KBM-7 (cell line): ENCODE data around the gene MARCHF3.
A peak's percentile ranks its signal among the peaks of the same experiment; 100 is the strongest.
"Not testable (repeated sequence)": the region's sequence is repeated elsewhere in the genome, so short reads cannot be mapped to it uniquely, and the experiment has no call there.

ENCODE experiments used
- DNase-seq: peaks from one replicate; pipeline ENCODE4 v3.0.0-alpha.2; 2015
- in situ Hi-C: fragments of 300-500 bp; cut with MboI; formaldehyde crosslinking; loops from 2 replicates; pipeline ENCODE4 v1.14.3; 2020; ENCODE audit warnings: low sequenced_read_pairs, low pct_unique_long_range_greater_than_20kb, mixed read lengths

MARCHF3 gene

DNA sequence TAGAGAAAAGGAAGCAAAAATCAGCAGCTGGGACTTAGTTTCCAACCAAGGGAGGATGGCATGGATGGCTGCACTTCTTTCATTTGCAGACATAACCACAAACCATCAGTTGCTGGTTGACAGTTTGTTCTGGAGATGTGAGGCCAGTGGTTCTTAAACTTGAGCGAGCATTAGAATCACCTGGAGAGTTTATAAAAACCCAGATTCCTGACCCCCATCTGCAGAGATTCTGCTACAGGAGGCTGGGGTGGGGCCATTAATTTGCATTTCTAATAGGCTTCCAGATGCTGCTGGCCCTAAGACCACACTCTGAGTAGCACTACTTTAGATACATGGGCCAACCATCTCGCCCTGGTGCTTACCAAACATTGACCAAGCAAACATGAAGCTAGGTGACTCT is 60.8 kb downstream of the MARCHF3 start:
- in situ Hi-C loops: no loop called here
- peak; percentile 80 for DNase-seq

DNA sequence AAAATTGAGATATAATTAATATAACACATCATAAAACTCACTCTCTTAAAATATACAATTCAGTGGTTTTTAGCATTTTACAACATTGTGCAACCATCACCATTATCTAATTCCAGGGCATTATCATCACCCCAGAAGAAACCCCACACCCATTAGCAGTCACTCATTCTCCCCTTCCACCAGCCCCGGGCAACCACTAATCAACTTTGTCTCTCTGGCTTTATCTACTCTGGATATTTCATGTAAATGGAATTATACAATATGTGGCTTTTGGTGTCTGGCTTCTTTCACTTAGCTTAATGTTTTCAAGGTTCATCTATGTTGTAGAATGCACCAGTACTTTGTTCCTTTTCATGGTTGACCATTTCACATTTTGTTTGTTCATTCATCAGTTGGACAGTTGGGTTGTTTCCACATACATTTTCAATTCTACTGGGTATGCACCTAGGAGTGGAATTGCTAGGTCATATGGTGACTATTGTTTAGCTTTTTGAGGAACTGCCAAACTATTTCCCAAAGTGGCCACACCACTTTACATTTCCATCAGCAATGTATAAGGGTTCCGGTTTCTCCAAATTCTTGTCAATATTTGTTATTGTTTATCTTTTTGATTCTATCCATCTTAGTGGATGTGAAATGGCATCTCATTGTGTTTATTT is 62.4 kb downstream of the MARCHF3 start:
- in situ Hi-C loops: no loop called here

DNA sequence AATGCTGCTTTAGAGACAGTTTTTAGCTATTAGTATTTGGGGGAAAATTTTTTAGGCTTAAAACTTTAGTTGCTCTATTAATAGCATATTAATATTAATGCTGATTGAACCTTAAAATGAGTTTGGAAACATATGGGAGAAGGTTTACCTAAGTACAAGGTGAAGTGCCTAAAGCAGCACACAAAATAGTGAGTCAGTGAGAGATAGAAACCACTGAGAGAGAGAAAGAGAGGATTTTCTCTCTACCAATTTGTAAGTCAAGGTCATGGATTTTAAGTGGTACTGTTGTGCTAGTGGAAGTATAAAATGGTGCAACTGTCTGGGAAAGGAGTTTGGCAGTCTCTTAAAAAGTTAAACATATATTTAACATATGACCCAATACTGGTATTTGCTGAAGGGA is 64.9 kb downstream of the MARCHF3 start:
- DNase-seq: no peak

More for the DNA sequence above, 62.4 kb downstream of the MARCHF3 start:
- DNase-seq: no peak

DNA sequence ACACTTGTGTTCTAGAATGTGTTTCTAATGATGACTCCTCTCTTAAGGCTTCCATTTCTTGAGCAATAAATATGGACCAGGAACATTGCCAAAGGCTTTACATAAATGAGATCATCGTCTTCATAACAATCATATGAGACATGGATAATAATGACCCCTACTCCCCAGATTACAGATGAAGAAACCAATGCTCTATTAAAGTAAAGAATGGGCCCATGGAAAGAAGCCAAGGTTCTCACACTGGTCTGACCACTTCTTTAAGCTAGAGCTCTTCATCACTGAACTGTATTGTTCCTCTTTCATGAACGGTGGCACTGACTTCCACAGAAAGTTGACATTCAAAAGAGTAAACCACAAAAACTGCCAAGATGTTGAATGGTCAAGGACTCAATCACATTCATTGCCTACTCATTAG is 65.3 kb downstream of the MARCHF3 start:
- DNase-seq: peak; percentile 40

More for the DNA sequence above, 64.9 kb downstream of the MARCHF3 start:
- in situ Hi-C loops: no loop called here

DNA sequence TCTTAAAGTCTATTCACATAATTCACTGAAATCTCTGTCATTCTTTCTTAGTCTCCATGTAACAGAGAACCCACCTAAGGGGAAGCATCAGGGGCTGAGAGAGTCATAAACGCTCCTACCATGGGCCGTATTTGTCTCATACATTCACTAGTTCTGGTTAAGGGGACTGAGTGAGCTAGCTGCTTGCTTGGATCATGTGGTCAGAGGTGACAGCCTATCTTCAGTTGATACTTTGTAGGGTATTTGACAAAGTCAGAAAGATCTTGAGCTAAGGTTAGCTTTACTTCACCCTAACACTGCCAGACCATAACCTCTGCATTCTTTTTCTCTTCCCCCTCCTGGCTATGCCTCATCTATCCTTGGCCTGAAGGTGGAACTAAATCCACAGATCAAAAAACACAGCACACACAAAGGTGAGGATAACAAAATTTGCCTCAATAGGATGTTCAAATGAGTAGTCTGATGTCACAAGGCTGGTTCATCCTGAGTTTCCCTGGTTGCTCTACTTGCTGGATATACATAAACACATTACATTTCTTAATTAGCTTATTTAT is 66.5 kb downstream of the MARCHF3 start:
- no peak for DNase-seq
- in situ Hi-C loops: no loop called here

More for the DNA sequence above, 65.3 kb downstream of the MARCHF3 start:
- in situ Hi-C loops: no loop called here

DNA sequence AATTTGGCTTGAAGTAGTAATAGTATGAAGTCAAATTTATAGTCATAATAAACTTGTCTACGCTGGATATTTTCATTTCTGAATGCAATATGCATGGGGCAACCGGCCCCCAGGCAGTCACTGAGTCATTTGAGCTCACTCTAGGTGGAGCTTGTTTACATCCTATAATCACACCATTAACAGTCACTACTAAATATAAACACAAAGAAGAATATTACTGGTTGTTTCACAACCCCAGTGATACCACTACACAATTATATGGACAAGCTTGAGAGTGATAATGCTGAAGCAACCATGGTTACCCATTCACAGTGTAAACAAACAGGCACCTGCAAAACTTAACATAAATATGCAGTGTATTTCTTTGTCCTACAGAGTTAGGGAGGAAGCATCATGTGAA is 68.7 kb downstream of the MARCHF3 start:
- DNase-seq: no peak
- in situ Hi-C loops: no loop called here

DNA sequence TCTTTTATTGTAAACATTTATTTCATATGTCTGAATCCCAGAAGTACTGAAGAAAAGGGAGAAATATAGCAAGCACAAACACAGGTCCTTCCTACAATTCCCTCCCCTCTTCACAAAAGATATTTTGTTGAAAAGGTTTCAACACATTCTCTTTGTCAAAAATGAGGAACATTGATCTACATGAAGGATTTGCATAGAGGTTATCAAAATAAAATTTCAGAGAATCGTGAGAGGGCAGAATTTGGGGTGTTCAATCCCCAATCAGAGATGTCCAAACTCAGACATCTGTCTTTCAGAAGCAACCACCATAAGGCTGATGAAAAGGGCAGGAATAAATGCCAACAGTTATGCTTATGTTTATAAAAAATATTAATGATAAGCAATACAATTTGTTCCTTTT is 69.2 kb downstream of the MARCHF3 start:
- no peak for DNase-seq
- in situ Hi-C loops: no loop called here

DNA sequence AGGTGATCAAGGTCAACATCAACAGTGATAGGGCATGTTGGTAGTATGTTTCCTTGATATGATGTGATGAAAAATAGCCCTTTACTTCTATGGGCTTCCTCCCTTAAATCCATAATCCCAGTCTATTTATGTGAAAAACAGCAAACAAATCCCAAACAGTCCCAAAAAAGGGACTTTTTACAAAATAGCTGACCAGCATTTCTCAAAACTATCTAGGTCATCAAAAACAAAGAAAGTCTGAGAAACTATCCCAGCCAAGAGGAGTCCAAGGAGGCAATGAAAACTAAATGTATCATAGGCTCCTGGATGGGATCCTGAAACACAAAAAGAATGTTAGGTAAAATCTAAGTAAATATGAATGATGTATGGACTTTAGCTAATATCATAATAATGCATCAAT is 71.2 kb downstream of the MARCHF3 start:
- DNase-seq: no peak
- in situ Hi-C loops: no loop called here

DNA sequence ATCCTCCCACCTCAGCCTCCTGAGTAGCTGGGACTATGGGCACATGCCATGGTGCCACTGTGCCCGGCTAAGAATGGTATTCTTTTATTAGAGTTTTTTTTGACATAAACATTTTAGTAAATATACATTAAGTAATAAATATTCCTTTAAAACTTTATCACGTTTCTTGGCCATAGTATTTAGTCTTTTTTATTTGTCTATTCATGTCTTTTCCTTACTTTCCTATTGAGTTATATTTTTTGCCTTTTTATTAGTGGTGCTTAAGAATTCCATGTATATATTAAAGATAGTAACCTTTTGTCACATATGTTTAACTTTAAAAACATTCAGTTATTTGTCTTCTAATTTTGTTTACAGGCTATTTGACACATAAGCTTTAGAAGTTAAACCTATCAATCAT is 73.4 kb downstream of the MARCHF3 start:
- no peak for DNase-seq
- in situ Hi-C loops: no loop called here

DNA sequence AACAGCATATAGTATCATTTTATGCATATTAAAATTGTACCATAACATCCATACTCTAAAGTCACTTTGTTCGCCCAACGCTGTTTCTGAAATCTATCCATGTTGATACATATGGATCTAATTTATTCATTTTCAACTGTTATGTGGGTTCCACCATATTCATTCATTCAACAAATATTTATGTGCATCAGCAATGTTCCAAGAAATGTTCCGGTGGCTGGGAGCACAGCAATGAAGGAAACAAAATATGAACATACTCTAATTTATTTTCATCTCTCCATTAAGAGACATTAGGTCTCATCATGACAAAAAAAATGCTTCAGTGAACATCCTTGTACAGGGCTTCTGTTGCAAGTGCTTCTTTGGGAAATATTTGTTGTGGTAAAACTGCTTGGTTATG is 75.4 kb downstream of the MARCHF3 start:
- no peak for DNase-seq
- in situ Hi-C loops: no loop called here

DNA sequence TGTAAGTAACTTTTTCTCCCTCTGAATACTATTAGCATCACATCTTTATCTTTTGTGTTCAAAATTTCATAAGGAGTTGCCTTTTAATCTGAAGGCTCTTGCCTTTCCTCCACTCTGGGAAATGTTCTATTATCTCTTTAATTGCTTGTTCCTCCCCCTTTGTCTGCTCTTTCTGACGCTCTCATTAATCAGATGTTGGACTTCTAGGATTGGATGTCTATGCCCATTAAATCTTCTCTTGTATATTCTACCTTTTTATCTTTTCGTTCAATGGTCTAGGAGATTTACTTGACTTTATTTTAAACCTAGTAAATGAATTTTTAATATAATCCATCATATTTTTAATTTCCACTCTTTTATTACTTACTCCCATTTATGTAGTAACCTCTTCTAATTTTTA is 76.7 kb downstream of the MARCHF3 start:
- DNase-seq: no peak
- in situ Hi-C loops: no loop called here

DNA sequence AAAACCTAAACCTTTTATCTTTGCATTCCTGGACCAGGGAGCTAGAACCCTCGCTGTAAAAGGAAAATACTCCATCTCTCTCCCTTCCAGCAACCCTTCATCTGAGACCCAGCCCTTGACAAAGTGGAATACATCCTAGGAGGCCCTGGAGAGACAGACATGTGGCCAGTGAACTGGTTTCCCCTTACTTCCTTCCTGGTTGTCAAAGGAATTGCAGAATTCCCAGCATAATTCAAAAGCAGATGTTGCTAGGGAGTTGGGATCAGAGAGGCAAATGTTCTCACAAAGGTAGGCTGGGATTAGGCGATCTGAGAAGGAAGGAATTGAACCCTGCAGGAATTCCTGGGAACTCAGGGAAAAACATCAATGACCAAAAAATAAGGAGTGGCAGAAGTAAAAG is 80.9 kb downstream of the MARCHF3 start:
- no peak for DNase-seq
- in situ Hi-C loops: no loop called here

DNA sequence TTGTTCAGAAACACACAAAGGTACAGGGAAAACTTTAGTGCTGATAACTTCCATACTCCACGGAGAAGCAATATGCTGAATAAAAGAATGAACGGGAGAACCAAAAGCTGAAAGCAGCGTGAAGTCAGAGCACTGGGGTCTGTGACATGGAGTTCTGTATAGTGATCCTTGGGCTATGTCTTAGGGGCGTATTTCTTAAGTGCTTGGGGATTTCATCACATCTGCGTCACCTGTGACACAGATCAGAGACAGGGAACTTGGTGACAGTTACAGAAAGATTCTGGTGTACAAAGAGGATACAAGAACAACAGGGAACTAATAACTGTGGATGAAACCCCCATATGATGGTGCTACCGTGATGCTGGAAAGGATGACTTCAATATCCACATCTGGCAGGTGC is 81.9 kb downstream of the MARCHF3 start:
- DNase-seq: no peak
- in situ Hi-C loops: no loop called here

DNA sequence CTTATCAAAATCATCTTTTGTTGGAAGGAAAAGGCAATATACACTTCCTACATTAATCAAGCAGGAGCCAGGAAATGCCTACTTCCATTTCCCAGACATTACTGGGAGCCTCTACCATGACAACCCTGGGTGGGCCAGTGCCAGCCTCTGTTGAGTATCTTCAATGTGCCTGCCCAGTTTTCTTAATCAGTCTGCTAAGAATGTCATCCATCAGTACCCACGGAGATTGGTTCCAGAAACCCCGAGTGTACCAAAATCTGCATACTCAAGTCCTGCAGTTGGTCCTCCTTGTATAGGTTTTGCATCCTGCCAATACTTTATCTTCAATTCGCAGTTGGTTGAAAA is 82.4 kb downstream of the MARCHF3 start:
- in situ Hi-C loops: no loop called here
- DNase-seq: no peak

DNA sequence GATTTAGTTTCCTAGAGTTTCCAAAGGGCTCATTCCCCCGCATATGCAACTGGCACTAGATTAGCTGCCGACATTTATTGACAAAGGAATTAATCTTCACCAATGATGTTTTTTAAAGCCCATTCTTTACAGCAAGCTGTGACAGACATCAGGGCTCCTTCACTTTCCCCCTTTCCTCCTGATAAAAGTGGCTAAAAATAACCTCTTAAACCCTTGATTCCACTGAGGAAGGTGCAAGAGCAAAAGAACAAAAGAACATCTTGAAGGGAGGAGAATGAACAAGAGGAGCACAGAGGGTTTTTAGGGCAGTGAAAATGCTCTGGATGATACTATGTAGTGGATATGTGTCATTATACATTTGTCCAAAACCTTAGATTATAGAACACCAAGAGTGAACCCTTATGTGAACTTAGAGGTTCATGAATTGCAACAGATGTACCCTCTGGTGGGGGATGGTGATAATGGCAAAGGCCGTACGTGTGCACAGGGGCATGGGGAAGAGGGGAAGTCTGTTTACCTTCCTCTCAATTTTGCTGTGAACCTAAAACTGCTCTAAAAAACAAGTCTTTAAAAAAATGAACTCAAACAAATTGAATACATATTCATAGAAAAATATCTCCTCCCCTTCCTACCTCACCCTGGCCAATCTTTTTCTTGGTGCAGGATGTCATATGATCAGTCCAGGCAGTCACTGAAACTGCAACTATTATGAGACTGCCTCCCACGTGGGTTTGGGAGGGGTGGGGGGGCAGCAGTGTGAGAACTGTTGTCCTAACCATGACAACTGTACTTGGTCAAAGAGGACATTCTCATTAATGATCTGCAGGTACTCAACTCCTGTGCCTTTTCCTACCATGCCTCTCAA is 83.0 kb downstream of the MARCHF3 start:
- peak; percentile 18 for DNase-seq
- in situ Hi-C loops: no loop called here

DNA sequence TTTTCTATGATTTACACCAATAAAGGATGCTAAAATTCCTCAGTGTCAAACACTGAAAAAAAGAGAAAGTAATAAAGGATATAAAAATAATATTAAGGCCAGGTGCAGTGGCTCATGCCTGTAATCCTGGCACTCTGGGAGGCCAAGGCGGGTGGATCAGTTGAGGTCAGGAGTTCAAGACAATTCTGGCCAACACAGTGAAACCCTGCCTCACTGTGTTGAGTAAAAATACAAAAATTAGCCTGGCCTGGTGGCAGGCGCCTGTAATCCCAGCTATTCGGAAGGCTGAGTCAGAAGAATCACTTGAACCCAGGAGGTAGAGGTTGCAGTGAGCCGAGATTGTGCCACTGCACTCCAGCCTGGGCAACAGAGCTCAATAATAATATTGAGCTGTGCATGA is 87.5 kb downstream of the MARCHF3 start:
- in situ Hi-C loops, DNase-seq: not testable (repeated sequence)

DNA sequence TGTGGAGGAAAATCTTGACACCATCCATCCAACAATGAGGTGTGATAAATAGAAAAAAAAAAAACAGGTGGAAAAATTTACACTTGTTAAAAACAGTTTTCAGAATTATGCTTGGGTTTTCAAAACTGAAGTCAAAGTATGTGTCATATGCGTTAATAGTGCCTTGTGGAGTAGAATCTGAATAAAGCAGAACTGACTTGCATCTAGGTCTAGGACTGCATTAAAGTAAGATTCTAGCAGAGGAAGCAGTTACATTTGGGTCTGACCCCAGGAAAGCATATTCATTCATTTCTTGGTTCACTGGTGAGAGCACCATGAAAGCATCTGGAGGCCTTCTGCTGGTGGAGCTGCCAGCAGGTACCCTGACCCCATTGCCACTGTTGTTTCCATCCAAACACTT is 89.0 kb downstream of the MARCHF3 start:
- DNase-seq: no peak
- in situ Hi-C loops: no loop called here

DNA sequence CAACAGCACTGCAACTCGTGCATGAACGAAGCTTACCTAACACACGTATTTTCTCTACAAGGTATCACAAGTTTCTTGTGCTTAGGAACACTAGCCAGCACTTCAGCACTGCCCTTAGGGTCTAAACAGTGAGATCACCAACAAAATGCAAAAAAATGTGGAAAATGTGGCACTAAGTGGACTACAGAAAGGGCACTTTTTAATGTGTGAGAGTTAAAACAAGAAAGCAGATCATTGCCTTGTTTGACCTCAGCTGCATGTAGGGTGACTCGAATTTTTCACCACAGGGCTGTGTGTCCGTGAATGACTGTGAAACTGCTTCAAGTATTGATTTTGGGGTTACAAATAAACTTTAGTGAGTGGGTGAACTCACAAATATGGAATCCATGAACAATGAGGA is 90.5 kb downstream of the MARCHF3 start:
- DNase-seq: no peak
- in situ Hi-C loops: no loop called here

DNA sequence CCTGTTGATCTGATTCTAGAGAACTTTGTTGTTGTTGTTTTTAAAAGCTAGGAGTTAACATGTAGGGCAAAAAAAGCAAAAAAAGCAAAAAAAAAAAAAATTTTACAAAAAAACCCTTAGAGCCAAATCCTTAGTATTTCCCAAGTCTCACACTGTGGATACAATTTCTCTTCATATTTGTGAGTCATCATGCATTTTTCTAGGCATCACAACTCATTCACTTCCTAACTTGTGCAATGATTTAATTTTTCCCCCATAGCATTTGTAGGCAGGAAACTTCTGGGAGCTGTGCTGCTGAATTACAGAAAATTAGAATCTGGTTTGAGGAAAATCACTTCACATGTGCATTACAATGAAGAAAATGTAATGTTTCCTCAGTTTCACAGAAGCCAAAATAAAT is 91.9 kb downstream of the MARCHF3 start:
- in situ Hi-C loops: no loop called here
- DNase-seq: no peak

DNA sequence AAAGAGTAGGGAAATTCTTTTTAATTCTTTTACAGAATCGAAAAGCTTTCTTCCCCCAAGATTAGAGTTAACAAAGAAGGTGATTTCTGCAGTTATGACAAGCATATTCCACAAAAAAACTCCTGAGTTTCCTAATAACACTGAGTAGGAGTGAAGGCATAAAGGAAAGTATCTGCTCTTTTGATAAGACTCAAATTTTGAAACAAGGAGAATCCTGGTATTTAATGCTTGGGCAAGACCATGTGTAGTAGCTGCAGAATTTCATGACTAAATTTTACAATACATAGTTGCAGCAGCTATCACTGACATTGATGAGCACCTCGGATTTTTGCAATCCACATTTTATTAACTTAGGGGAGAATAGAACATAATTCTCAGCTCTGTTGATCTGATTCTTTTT is 92.6 kb downstream of the MARCHF3 start:
- in situ Hi-C loops: no loop called here
- DNase-seq: no peak
